ENCODE data around the gene TANC1.

Gene TANC1

DNA sequence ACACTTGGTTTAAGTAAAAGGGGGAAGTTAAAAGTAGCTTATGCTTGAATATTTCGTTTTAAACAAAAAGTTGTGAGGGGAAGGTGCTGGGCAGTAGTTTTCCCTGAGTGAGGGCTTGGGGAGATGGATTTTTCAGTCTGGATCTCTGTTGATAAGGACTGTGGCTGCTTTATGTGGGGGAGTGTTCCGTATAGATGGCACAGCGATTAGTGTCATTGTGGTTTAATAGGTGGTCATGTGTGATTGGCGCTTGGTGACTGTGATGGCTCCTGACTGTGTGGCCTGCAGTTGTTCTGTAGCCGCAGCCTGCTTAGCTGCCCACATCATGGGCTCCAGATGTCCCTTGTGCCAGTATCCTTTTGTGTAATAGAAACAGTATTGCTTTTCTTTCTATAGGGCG, 161.9 kb downstream of the TANC1 start:
- H4K20me1 ChIP-seq (ENCODE audit: insufficient read depth, low read length, poor library complexity, severe bottlenecking) = no peaks in the 10 kb centered on the region
- TF ChIP-seq EZH2phosphoT487 (IDR thresholded peaks at IDR 0.05; ENCODE audit: borderline replicate concordance) = no peak
- TF ChIP-seq, protein P1, sequence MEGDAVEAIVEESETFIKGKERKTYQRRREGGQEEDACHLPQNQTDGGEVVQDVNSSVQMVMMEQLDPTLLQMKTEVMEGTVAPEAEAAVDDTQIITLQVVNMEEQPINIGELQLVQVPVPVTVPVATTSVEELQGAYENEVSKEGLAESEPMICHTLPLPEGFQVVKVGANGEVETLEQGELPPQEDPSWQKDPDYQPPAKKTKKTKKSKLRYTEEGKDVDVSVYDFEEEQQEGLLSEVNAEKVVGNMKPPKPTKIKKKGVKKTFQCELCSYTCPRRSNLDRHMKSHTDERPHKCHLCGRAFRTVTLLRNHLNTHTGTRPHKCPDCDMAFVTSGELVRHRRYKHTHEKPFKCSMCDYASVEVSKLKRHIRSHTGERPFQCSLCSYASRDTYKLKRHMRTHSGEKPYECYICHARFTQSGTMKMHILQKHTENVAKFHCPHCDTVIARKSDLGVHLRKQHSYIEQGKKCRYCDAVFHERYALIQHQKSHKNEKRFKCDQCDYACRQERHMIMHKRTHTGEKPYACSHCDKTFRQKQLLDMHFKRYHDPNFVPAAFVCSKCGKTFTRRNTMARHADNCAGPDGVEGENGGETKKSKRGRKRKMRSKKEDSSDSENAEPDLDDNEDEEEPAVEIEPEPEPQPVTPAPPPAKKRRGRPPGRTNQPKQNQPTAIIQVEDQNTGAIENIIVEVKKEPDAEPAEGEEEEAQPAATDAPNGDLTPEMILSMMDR (conservative IDR thresholded peaks at IDR 0.05; ENCODE audit: low read length) = no peak
- no peaks in the 10 kb centered on the region for H3K36me3 ChIP-seq (ENCODE audit: insufficient read depth, low read length)
- no peaks in the 10 kb centered on the region for H3K9me2 ChIP-seq (replicated peaks; ENCODE audit: low read depth, low read length)
- H3K4me2 ChIP-seq (ENCODE audit: low read depth, low read length, poor library complexity, severe bottlenecking) = no peak overlapping the region
- no peaks in the 10 kb centered on the region for H3K79me2 ChIP-seq (ENCODE audit: insufficient read depth, low read length)
- peak overlapping the region; percentile 21 for H3K9ac ChIP-seq (ENCODE audit: low read depth, low read length, poor library complexity, severe bottlenecking)
- H3K4me3 ChIP-seq (ENCODE audit: low read length, poor library complexity, severe bottlenecking) = no peak overlapping the region
- H3K27me3 ChIP-seq (ENCODE audit: insufficient read depth, low read length, poor library complexity, severe bottlenecking) = no peaks in the 10 kb centered on the region
- no peak overlapping the region for H2AFZ ChIP-seq (ENCODE audit: low read length)
- no peaks in the 10 kb centered on the region for H3F3A ChIP-seq (ENCODE audit: low read depth)
- peaks cover 30% of the 10 kb centered on the region for H3K4me1 ChIP-seq (ENCODE audit: insufficient read depth, low read length, poor library complexity, severe bottlenecking)
- H3K9me3 ChIP-seq (ENCODE audit: insufficient read depth, low read depth, low read length) = no peaks in the 10 kb centered on the region

DNA sequence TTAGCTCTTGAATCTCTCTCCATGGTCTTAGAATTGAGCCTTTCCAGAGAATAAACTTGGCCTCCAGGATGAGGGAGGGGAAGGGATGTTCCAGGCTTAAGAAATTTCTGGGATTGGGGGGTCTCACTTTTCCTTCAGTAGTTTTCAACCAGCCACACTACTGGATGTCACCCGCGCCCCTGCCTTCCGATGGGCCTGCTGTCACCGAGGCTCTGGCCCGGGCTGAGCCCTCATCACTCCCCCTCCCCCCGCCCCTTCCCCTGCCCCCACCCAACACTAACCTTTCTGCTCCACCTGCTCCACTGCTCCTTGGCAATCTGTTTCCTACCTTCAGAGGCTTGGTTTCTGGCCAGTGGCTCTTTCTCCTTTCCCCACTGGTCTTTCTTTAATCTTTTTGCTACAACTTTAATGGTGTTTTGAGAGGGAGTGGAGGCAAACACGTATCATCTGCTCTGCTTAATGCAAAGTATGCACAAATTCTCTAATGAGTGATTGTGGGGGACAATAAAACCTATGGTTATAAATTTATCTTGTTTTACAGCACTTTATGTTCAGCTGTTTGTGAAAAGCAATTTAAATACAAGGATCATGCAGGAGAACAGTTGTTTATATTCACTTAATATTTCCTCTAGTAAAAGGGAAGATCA, 162.9 kb downstream of the TANC1 start:
- TF ChIP-seq, protein P1 (conservative IDR thresholded peaks at IDR 0.05; ENCODE audit: low read length) = no peak
- no peak for TF ChIP-seq EZH2phosphoT487 (IDR thresholded peaks at IDR 0.05; ENCODE audit: borderline replicate concordance)
- Histone ChIP-seq H3K9me3 (ENCODE audit: insufficient read depth, low read depth, low read length) (no peaks in the 10 kb centered on the region), H3K4me3 (ENCODE audit: low read length, poor library complexity, severe bottlenecking) (no peak overlapping the region), H4K20me1 (ENCODE audit: insufficient read depth, low read length, poor library complexity, severe bottlenecking) (no peaks in the 10 kb centered on the region), H3K79me2 (ENCODE audit: insufficient read depth, low read length) (no peaks in the 10 kb centered on the region), H3K27me3 (ENCODE audit: insufficient read depth, low read length, poor library complexity, severe bottlenecking) (no peaks in the 10 kb centered on the region), H3F3A (ENCODE audit: low read depth) (no peaks in the 10 kb centered on the region), H2AFZ (ENCODE audit: low read length) (no peak overlapping the region), H3K9ac (ENCODE audit: low read depth, low read length, poor library complexity, severe bottlenecking) (no peak overlapping the region), H3K9me2 (replicated peaks; ENCODE audit: low read depth, low read length) (no peaks in the 10 kb centered on the region), H3K36me3 (ENCODE audit: insufficient read depth, low read length) (no peaks in the 10 kb centered on the region), H3K4me2 (ENCODE audit: low read depth, low read length, poor library complexity, severe bottlenecking) (no peak overlapping the region), H3K4me1 (ENCODE audit: insufficient read depth, low read length, poor library complexity, severe bottlenecking) (peaks cover 29% of the 10 kb centered on the region)

DNA sequence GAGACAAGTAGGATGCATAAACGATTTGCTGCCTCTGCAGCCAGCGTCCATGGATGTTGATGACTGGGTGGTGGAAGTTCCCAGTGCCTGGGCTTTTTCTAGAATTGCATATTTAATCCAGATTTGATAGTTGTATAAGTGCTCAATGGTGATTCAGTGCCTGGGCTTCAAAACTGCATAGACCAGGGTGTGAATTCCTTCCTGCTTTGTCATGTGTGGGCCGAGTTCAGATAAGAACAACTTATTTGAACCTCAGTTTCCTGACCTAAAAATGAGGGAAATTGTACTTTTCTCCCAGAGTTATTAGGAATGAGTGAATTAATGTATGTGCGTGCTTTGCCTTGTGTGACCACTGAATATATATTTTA, 163.5 kb downstream of the TANC1 start:
- Histone ChIP-seq H3K36me3 (ENCODE audit: insufficient read depth, low read length) (no peaks in the 10 kb centered on the region), H3K9me2 (replicated peaks; ENCODE audit: low read depth, low read length) (no peaks in the 10 kb centered on the region), H3K4me2 (ENCODE audit: low read depth, low read length, poor library complexity, severe bottlenecking) (no peak overlapping the region), H3K9me3 (ENCODE audit: insufficient read depth, low read depth, low read length) (no peaks in the 10 kb centered on the region), H3K4me1 (ENCODE audit: insufficient read depth, low read length, poor library complexity, severe bottlenecking) (peaks cover 29% of the 10 kb centered on the region), H3K4me3 (ENCODE audit: low read length, poor library complexity, severe bottlenecking) (no peak overlapping the region), H3F3A (ENCODE audit: low read depth) (no peaks in the 10 kb centered on the region), H2AFZ (ENCODE audit: low read length) (no peak overlapping the region), H4K20me1 (ENCODE audit: insufficient read depth, low read length, poor library complexity, severe bottlenecking) (no peaks in the 10 kb centered on the region), H3K9ac (ENCODE audit: low read depth, low read length, poor library complexity, severe bottlenecking) (no peak overlapping the region), H3K27me3 (ENCODE audit: insufficient read depth, low read length, poor library complexity, severe bottlenecking) (no peaks in the 10 kb centered on the region), H3K79me2 (ENCODE audit: insufficient read depth, low read length) (no peaks in the 10 kb centered on the region)
- no peak for TF ChIP-seq EZH2phosphoT487 (IDR thresholded peaks at IDR 0.05; ENCODE audit: borderline replicate concordance)
- TF ChIP-seq, protein P1 (conservative IDR thresholded peaks at IDR 0.05; ENCODE audit: low read length) = no peak
